ENCODE results near the gene OSBP2.

Gene OSBP2

DNA sequence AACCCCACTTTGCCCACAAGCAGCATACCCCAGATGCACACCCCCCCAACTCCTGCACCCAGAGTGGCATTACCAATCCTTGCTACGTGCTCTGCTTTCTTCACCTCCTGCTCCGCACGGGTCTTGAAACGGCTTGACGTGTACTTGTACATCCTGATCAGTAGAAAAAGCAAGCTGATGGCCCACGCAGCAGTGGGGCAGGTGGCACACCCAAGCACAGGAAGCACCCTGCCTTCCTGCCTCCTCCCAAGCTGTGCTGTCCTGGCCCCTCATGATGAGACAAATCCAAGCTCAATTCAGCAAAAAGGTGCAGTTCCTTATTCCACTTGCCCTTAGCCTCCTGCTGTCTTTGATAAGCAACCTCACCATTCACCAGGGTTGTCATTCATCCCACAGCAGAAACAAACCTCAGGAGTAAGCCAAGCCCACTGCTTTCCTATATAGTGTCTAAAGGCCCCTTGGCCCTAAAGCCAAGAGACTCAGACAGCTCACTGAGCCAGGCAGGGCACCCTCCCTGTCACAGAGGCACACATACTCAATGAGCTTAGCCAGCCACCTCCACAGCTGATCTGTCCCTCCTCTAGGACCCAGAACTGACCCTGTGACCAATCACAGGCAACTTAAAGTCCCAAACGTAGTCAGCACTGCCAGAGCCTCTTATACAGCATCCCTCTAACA is 246.2 kb downstream of the OSBP2 start:
- ATAC-seq, result no peak
- no peak for TF ChIP-seq BACH2 (CRISPR knock-in tag; IDR thresholded peaks at IDR 0.05; ENCODE audit: borderline replicate concordance)
- no peak for TF ChIP-seq ESRRG (CRISPR knock-in tag; IDR thresholded peaks at IDR 0.05)
- TF ChIP-seq, protein P1, sequence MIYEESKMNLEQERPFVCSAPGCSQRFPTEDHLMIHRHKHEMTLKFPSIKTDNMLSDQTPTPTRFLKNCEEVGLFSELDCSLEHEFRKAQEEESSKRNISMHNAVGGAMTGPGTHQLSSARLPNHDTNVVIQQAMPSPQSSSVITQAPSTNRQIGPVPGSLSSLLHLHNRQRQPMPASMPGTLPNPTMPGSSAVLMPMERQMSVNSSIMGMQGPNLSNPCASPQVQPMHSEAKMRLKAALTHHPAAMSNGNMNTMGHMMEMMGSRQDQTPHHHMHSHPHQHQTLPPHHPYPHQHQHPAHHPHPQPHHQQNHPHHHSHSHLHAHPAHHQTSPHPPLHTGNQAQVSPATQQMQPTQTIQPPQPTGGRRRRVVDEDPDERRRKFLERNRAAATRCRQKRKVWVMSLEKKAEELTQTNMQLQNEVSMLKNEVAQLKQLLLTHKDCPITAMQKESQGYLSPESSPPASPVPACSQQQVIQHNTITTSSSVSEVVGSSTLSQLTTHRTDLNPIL (CRISPR knock-in tag; IDR thresholded peaks at IDR 0.05; ENCODE audit: low read depth), result no peak
- no peak for TF ChIP-seq ZC3H10 (CRISPR knock-in tag; IDR thresholded peaks at IDR 0.05)
- TF ChIP-seq, protein P2, sequence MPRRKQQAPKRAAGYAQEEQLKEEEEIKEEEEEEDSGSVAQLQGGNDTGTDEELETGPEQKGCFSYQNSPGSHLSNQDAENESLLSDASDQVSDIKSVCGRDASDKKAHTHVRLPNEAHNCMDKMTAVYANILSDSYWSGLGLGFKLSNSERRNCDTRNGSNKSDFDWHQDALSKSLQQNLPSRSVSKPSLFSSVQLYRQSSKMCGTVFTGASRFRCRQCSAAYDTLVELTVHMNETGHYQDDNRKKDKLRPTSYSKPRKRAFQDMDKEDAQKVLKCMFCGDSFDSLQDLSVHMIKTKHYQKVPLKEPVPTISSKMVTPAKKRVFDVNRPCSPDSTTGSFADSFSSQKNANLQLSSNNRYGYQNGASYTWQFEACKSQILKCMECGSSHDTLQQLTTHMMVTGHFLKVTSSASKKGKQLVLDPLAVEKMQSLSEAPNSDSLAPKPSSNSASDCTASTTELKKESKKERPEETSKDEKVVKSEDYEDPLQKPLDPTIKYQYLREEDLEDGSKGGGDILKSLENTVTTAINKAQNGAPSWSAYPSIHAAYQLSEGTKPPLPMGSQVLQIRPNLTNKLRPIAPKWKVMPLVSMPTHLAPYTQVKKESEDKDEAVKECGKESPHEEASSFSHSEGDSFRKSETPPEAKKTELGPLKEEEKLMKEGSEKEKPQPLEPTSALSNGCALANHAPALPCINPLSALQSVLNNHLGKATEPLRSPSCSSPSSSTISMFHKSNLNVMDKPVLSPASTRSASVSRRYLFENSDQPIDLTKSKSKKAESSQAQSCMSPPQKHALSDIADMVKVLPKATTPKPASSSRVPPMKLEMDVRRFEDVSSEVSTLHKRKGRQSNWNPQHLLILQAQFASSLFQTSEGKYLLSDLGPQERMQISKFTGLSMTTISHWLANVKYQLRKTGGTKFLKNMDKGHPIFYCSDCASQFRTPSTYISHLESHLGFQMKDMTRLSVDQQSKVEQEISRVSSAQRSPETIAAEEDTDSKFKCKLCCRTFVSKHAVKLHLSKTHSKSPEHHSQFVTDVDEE (CRISPR knock-in tag; IDR thresholded peaks at IDR 0.05), result no peak
- TF ChIP-seq, protein P3, sequence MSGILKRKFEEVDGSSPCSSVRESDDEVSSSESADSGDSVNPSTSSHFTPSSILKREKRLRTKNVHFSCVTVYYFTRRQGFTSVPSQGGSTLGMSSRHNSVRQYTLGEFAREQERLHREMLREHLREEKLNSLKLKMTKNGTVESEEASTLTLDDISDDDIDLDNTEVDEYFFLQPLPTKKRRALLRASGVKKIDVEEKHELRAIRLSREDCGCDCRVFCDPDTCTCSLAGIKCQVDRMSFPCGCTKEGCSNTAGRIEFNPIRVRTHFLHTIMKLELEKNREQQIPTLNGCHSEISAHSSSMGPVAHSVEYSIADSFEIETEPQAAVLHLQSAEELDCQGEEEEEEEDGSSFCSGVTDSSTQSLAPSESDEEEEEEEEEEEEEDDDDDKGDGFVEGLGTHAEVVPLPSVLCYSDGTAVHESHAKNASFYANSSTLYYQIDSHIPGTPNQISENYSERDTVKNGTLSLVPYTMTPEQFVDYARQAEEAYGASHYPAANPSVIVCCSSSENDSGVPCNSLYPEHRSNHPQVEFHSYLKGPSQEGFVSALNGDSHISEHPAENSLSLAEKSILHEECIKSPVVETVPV (CRISPR knock-in tag; IDR thresholded peaks at IDR 0.05), result no peak
- TF ChIP-seq, protein P4, sequence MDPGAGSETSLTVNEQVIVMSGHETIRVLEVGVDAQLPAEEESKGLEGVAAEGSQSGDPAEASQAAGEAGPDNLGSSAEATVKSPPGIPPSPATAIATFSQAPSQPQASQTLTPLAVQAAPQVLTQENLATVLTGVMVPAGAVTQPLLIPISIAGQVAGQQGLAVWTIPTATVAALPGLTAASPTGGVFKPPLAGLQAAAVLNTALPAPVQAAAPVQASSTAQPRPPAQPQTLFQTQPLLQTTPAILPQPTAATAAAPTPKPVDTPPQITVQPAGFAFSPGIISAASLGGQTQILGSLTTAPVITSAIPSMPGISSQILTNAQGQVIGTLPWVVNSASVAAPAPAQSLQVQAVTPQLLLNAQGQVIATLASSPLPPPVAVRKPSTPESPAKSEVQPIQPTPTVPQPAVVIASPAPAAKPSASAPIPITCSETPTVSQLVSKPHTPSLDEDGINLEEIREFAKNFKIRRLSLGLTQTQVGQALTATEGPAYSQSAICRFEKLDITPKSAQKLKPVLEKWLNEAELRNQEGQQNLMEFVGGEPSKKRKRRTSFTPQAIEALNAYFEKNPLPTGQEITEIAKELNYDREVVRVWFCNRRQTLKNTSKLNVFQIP (CRISPR knock-in tag; IDR thresholded peaks at IDR 0.05; ENCODE audit: borderline replicate concordance, low read depth), result no peak
- no peak for TF ChIP-seq ZNF70 (CRISPR knock-in tag; IDR thresholded peaks at IDR 0.05)
- TF ChIP-seq ARNTL (CRISPR knock-in tag; IDR thresholded peaks at IDR 0.05; ENCODE audit: borderline replicate concordance, low read depth), result no peak
- no peak for TF ChIP-seq ZNF565 (CRISPR knock-in tag; conservative IDR thresholded peaks at IDR 0.05; ENCODE audit: low read depth)
- no peak for TF ChIP-seq RARB (CRISPR knock-in tag; IDR thresholded peaks at IDR 0.05)
- TF ChIP-seq ISL1 (CRISPR knock-in tag; IDR thresholded peaks at IDR 0.05), result no peak
- no peak for TF ChIP-seq PPARA (CRISPR knock-in tag; IDR thresholded peaks at IDR 0.05; ENCODE audit: borderline replicate concordance)
- TF ChIP-seq GLIS3 (CRISPR knock-in tag; IDR thresholded peaks at IDR 0.05), result no peak
- TF ChIP-seq ZNF8 (CRISPR knock-in tag; IDR thresholded peaks at IDR 0.05), result no peak

DNA sequence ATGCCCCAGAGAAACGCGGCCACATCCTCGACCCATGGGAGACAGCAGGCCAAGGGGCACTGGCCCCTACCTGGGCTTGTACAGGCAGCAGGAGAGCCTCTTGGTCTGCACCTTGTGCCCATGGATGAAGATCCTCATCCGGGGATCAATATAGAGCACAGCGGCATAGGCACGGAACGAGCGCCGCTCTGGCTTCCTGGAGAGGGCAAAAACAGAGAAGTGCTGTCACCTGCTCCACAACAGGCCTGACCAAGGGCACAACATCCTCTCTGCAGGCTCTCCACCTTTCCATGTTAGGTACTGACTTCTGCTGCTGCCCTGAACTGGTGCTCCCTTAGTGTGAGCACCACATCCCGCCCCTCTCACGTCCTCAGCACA is 246.7 kb downstream of the OSBP2 start:
- TF ChIP-seq, protein P3 (CRISPR knock-in tag; IDR thresholded peaks at IDR 0.05), result no peak
- TF ChIP-seq, protein P5, sequence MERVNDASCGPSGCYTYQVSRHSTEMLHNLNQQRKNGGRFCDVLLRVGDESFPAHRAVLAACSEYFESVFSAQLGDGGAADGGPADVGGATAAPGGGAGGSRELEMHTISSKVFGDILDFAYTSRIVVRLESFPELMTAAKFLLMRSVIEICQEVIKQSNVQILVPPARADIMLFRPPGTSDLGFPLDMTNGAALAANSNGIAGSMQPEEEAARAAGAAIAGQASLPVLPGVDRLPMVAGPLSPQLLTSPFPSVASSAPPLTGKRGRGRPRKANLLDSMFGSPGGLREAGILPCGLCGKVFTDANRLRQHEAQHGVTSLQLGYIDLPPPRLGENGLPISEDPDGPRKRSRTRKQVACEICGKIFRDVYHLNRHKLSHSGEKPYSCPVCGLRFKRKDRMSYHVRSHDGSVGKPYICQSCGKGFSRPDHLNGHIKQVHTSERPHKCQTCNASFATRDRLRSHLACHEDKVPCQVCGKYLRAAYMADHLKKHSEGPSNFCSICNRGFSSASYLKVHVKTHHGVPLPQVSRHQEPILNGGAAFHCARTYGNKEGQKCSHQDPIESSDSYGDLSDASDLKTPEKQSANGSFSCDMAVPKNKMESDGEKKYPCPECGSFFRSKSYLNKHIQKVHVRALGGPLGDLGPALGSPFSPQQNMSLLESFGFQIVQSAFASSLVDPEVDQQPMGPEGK (CRISPR knock-in tag; IDR thresholded peaks at IDR 0.05; ENCODE audit: borderline replicate concordance), result no peak
- no peak for TF ChIP-seq BACH2 (CRISPR knock-in tag; IDR thresholded peaks at IDR 0.05; ENCODE audit: borderline replicate concordance)
- TF ChIP-seq, protein P1 (CRISPR knock-in tag; IDR thresholded peaks at IDR 0.05; ENCODE audit: low read depth), result no peak
- no peak for TF ChIP-seq GLIS3 (CRISPR knock-in tag; IDR thresholded peaks at IDR 0.05)
- no peak for TF ChIP-seq ZNF565 (CRISPR knock-in tag; conservative IDR thresholded peaks at IDR 0.05; ENCODE audit: low read depth)
- no peak for TF ChIP-seq ZNF8 (CRISPR knock-in tag; IDR thresholded peaks at IDR 0.05)
- TF ChIP-seq, protein P4 (CRISPR knock-in tag; IDR thresholded peaks at IDR 0.05; ENCODE audit: borderline replicate concordance, low read depth), result no peak
- TF ChIP-seq ZFP3 (CRISPR knock-in tag; IDR thresholded peaks at IDR 0.05), result no peak
- ATAC-seq, result no peak

Data from SK-N-SH treated with all-trans-retinoic acid at 6 μM for 48 hours (cell line).